Activated effector memory CD4-positive, alpha-beta T cell treated with Interleukin-2 at 50 U/mL for 16 hours (primary cell): ENCODE data around the gene MTHFD1L.
"Not testable (repeated sequence)": the region's sequence is repeated elsewhere in the genome, so short reads cannot be mapped to it uniquely, and the experiment has no call there.

ENCODE experiments used
- DNase-seq: peaks from one replicate; pipeline ENCODE4 v3.0.0-alpha.2; 2020

MTHFD1L gene

GRCh38 chr6:151101161-151101815, 235.8 kb downstream of the MTHFD1L start:
- no peak for DNase-seq

- no peak for DNase-seq
Observed at GRCh38 chr6:151101816-151102694, 236.6 kb downstream of the MTHFD1L start.

GRCh38 chr6:151103266-151103665, 237.8 kb downstream of the MTHFD1L start:
- no peak for DNase-seq

DNA sequence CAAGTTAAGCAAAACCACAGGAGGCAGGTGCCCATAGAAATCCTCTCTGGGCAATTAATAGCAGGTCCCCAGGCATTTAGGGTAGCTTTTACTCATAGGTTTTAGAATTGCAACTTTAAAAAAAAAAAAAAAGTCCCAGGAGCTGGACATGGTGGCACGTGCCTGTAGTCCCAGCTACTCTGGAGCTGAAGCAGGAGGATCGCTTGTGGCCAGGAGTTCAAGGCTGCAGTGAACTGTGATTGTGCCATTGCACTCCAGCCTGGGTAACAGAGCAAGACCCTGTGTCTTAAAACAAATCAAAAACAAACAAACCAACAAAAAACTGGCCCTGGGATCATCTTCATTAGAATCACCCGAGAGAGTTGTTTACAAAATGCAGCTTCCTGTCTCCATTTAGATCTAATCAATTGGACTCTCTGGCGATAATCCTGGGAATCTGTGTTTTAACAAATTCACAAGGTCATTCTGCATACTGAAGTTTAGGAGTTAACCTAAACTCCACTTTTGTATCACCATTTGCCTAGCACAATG, 242.5 kb downstream of the MTHFD1L start:
- DNase-seq: no peak

GRCh38 chr6:151108548-151108947, 243.0 kb downstream of the MTHFD1L start:
- DNase-seq: no peak

DNA sequence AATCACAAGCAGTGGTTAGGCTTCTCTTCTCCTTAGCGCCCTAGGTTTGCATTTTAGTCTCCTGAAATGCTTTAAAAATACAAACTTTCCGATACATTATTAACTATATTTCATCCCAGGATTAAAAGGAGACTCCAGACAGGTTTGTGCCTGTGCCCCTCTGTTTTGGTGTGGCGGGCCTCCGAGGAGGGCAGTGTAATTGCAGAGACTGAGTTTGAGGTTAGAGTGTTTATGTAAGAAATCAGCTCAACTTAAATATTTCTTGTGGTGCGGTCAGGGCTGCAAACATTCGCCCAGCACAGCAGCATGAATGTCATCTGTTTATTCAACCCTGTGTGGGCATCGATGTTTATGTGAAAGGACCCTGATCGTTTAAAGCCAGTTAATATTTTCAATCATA, 243.9 kb downstream of the MTHFD1L start:
- DNase-seq: no peak

DNA sequence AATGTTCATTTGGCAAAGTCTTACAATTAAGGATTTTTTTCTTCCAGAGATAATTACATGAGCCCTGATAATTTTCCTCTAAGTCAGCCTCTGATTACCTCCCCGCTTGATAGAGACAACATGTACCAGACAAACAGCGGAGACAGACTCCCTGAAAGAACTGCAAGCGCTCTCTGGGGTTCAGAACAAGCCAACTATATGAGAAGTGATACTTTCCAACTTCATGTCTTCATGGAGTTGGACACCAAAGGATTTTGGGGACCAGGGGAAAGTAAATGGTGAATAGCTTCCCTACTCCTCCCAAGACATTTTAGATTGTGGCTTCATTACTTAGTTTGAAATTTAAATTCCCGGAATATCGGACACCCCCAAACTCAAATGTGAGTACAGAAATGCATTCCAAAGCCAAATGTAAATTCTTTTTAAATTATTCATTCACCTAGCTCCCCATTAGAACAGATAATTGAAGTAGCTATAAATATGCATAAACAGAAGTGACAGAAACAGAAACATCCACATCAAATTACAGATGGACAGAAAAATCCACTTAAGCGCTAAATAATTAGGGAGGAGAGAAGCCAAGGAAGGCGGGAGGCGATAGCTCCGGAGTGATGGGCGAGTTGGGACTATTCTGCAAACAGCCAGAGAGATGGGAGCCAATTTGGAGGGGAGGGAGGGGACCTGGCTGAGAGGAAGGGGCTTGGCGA, 244.5 kb downstream of the MTHFD1L start:
- no peak for DNase-seq

DNA sequence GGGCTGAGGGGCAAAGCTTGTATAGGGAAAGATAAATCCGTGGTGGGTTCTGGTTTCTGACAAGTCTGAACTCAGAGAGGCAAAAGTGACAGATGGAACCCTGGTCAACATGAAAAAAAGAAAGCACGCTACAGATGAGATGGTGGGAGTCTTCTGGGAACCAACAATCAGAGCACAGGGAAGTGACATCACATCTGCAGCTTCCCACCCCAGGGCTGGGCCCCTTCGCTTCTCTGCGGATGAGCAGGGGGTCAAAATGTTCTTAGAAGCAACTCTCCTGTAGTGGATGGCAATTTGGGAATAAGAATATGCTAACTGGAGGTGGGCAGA, 245.0 kb downstream of the MTHFD1L start:
- DNase-seq: no peak

DNA sequence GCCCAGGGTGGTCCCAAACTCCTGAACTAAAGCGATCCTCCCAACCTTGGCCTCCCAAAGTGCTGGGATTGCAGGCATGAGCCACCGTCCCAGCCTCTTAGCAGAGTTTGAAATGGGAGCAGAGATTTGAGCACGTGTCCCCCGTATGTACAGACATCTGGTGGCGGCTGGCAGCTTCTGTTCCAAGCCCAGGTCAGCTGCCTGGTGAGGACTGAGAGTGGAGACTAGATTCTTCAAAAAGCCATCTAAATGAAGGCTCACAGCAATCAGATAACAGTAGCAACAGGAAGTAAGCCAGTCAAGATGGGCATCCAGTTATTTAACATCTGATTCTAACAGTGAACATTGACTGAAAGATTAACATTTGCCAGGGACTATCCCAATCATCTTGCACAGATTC, 246.2 kb downstream of the MTHFD1L start:
- DNase-seq: no peak

DNA sequence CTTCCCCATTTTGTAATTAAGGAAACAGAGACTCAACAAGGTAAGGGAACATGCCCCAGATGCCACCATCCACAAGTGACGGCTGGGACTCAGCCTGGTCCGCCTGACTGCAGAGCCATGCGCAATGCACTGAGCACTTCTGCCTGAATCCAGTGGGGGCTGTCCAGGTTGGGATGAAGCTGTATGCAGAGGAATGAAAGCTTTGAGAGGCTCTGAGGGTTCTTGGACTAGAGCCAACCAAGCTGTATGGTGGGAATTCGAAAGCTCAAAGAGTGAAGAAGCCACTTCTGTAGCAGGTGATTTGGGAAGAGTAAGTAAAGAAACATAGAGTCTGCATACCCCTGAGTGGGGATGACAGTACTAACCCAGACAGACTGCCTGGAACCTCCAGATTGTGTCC, 246.6 kb downstream of the MTHFD1L start:
- DNase-seq: no peak

- not testable (repeated sequence) for DNase-seq
Observed at GRCh38 chr6:151112884-151113283, 247.4 kb downstream of the MTHFD1L start.

GRCh38 chr6:151113641-151114040, 248.1 kb downstream of the MTHFD1L start:
- DNase-seq: no peak

DNA sequence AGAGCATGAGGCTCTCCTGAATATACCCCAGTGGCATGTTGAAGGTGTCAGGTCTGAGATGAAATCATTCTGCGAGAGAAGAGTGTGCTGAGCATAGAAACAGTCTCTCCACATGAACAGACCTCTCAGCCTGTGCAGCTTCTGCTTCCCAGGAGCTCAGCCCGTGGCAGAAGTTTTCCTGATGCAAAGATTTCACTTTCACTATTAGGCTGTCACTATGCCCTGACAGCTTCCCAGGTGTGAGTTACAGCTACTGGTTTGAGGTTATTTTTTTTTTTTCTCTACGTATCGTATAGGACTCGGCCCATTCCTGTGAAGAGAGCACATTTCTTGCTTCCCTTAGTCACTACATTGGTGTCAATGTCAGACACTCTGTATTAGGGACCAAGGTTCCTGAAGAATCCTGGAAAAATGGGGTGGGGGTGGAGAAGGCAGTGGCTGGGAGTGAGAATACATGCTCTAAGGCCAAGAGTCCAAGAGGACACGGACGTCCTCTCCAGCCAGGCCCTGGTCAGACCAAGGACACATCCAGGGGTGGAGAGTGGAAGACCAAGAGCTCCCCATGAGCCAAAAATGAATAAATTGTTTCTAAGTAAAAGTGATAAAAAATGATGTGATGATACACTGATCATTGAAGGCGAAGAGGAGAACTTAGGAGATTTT, 253.1 kb downstream of the MTHFD1L start:
- DNase-seq: no peak

DNA sequence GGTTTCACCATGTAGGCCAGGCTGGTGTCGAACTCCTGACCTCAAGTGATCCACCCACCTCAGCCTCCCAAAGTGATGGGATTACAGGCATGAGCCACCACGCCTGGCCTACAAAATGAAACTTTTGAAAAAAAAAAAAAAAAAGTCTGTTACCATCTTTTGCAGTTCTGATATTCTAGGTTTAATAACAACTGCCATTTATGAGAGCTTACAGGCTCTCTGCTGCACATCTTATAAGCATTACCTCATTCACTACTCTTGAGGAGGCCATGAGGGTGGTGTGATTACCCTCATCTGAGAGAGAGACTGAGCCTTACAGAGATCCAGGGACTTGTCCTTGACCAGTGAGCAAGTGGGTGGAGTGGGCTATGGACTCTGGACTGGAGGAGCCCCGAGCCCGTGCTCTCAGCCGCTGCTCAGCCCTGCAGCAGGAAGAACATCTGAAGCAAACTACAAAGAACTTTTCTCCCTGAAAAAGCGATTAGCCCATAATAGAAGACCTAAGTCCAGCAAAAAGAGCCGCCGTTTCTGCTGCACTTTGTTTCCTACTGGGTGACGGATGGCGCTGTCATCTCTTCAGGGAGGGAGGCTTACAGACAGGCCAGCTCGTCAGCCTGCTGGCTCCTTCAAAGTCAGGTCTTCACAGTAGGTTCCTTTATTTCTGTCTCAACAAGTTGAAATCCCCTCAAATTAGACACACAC, 254.5 kb downstream of the MTHFD1L start:
- no peak for DNase-seq

DNA sequence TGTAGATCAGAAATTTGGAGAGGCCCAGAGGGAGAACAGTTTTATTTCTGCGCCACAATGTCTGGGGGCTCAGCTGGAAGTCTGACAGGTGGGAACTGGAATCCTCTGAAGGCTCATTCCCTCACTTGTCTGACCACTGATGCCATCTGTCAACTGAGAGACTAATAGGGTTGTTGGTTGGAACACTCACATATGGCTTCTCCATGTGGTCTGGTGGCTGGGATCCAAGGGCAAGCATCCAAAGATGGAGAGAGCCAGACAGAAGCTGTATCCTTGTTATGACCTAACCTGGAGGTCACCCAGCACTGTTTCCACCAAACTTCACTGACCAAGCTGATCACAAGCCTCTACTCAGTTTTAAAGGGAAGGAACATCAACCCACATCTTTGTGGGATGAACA, 256.4 kb downstream of the MTHFD1L start:
- DNase-seq: no peak

GRCh38 chr6:151123641-151124040, 258.1 kb downstream of the MTHFD1L start:
- DNase-seq: not testable (repeated sequence)

DNA sequence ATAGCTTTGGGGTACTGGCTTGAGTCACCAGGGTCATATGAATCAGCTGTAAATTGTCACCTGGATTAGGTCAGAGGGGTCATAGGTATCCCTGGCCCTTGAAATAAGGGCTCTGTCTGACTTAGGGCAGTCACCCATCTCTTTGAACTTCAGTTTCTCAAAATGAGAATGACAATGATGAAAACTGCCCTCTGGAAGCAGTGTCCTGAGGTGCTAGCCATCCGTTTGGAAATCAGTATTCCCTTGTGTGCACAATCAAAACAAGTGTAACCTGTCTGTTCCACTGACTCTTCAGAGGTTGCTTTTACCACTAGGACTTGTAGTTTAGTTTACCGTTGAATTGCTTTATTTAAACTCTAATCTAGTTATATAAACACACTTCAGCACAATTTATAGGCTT, 259.7 kb downstream of the MTHFD1L start:
- not testable (repeated sequence) for DNase-seq

GRCh38 chr6:151125651-151126416, 260.3 kb downstream of the MTHFD1L start:
- not testable (repeated sequence) for DNase-seq

GRCh38 chr6:151126417-151126724, 260.9 kb downstream of the MTHFD1L start:
- not testable (repeated sequence) for DNase-seq

DNA sequence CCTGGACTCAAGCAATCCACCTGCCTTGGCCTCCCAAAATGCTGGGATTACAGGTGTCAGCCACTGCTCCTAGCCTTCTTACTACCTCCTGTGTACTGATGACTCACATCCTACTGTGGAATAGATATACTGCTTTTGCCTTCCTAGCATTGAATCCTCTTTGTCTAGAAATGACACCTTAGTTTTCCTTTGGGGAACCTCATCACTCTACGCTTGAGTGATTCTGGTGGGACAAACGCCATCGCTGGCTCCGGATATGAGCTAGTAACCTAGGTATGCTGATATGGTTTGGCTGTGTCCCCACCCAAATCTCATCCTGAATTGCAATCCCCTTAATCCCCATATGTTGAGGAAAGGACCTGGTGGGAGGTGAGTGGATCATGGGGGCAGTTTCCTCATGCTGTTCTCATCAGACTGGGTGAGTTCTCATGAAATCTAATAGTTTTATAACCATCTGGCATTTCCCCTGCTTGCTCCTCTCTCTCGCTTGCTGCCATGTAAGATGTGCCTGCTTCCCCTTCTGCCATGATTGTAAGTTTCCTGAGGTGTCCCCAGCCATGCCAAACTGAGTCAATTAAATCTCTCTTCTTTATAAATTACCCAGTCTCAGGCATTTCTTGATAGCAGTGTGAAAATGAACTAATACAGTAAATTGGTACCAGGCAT, 261.8 kb downstream of the MTHFD1L start:
- not testable (repeated sequence) for DNase-seq

GRCh38 chr6:151128763-151129370, 263.4 kb downstream of the MTHFD1L start:
- no peak for DNase-seq
